Sciatic nerve (tissue), 2 donors: ENCODE data around the gene IZUMO3. TPM values are rescaled to one million over a fixed set of nuclear protein-coding genes. Genes with fewer than 3 reads are reported as not detected.

Source experiments
- ATAC-seq: fragments of 200-7000 bp; cut with Tn5 transposase; one replicate; pipeline ENCODE4 v1.9.1; 2020; ENCODE audit warnings: mild to moderate bottlenecking, moderate library complexity
- DNase-seq: peaks from one replicate; pipeline ENCODE4 v3.0.0-alpha.2; 2020; ENCODE audit warnings: low spot score
- intact Hi-C: fragments of 100-400 bp; cut with DNase I; formaldehyde crosslinking; loops from one replicate; pipeline ENCODE4 v1.14.2; 2022
- total RNA-seq: library from RNA; stranded (reverse); fragmentation: NEBNext Ultra II Directional; extraction: Animal tissue kit (Norgen Biotek cat#: 25700); gene quantifications from one replicate; pipeline ENCODE4 v1.2.1, GENCODE V29; 2021
- donor health status: DM: no; HTN: no; CAD: no.
- donor health status: DM: no; HTN: no; CAD: no.

IZUMO3 gene
- total RNA-seq, 1 donor from 2014 or later: not detected

- DNase-seq: no peak
- no peak for ATAC-seq
- intact Hi-C loops: no loop called here
Observed at GRCh38 chr9:24497671-24498070, 48.0 kb downstream of the IZUMO3 start.
